CD4-positive, alpha-beta T cell (primary cell): ENCODE results near the gene LPCAT1. TPM values are rescaled to one million over a fixed set of nuclear protein-coding genes. Genes with fewer than 3 reads are reported as not detected.

Experiments
- ATAC-seq: fragments of 200-7000 bp; cut with Tn5 transposase; one replicate; pipeline ENCODE4 v1.10.0; 2022; ENCODE audit warnings: mild to moderate bottlenecking; ENCODE audit not compliant: poor library complexity
- CTCF ChIA-PET: fragments of 350-600 bp; sonication (Branson Sonifier 250); formaldehyde crosslinking; loops from one replicate; lab custom pipeline; 2021; ENCODE audit warnings: antibody characterized with exemption, inconsistent platforms; lab: Charles Lee
- POLR2A ChIA-PET: fragments of 350-600 bp; sonication (Branson Sonifier 250); formaldehyde crosslinking; loops from one replicate; lab custom pipeline; 2021; ENCODE audit warnings: antibody characterized with exemption, inconsistent platforms; lab: Charles Lee
- DNase-seq, 14 experiments: peaks; one replicate each; pipeline ENCODE4 v3.0.0-alpha.2; 2013 to 2020; ENCODE audit warnings: mixed read lengths in 2 of 14
- H3K27ac ChIP-seq, 2 donors: one replicate each; pipeline versions ENCODE4 v1.5.1 to v1.7.0; 2013; ENCODE audit warnings: low read length in 2 of 2, low read depth in 1 of 2, mild to moderate bottlenecking in 1 of 2
- H3K27me3 ChIP-seq, 2 experiments: 1 replicate in 1 of 2; 2 replicates in 1 of 2; pipeline versions ENCODE4 v1.6.1 to v1.7.0; 2013; ENCODE audit warnings: low read length in 2 of 2, control low read depth in 1 of 2, mild to moderate bottlenecking in 1 of 2, moderate library complexity in 1 of 2; ENCODE audit not compliant: insufficient read depth in 2 of 2, control insufficient read depth in 1 of 2
- H3K36me3 ChIP-seq: one replicate; pipeline ENCODE4 v1.6.1; 2013; ENCODE audit warnings: low read length, control low read depth; ENCODE audit not compliant: insufficient read depth
- H3K4me1 ChIP-seq: one replicate; pipeline ENCODE4 v1.6.1; 2013; ENCODE audit warnings: low read length, control low read depth; ENCODE audit not compliant: insufficient read depth
- H3K4me3 ChIP-seq: one replicate; pipeline ENCODE4 v1.5.1; 2013; ENCODE audit warnings: mild to moderate bottlenecking, low read length, moderate library complexity
- H3K9me3 ChIP-seq, 2 experiments: 1 replicate in 1 of 2; 2 replicates in 1 of 2; pipeline versions ENCODE4 v1.6.1 to v1.7.0; 2013; ENCODE audit warnings: low read length in 2 of 2, mild to moderate bottlenecking in 2 of 2, control low read depth in 1 of 2, moderate library complexity in 1 of 2; ENCODE audit not compliant: control insufficient read depth in 1 of 2, insufficient read depth in 1 of 2
- H3K27ac Mint-ChIP-seq: one replicate; pipeline ENCODE4 v1.8.0; 2020; ENCODE audit warnings: mixed read lengths
- H3K27me3 Mint-ChIP-seq: one replicate; pipeline ENCODE4 v1.8.0; 2021; ENCODE audit warnings: mixed read lengths
- H3K36me3 Mint-ChIP-seq: one replicate; pipeline ENCODE4 v1.8.0; 2021; ENCODE audit warnings: low read depth, mixed read lengths
- H3K4me1 Mint-ChIP-seq: one replicate; pipeline ENCODE4 v1.8.0; 2021; ENCODE audit warnings: low read depth, mixed read lengths
- H3K4me3 Mint-ChIP-seq: one replicate; pipeline ENCODE4 v1.8.0; 2020; ENCODE audit warnings: mild to moderate bottlenecking, mixed read lengths
- H3K9me3 Mint-ChIP-seq: one replicate; pipeline ENCODE4 v1.8.0; 2020; ENCODE audit warnings: mixed read lengths
- CTCF ChIP-seq: fragments of 200-600 bp; IDR thresholded peaks from one replicate; pipeline ENCODE4 v1.8.0; 2022; ENCODE audit warnings: antibody characterized with exemption, mild to moderate bottlenecking
- intact Hi-C, 2 experiments: fragments of 100-400 bp; cut with DNase I in 1 of 2; cut with micrococcal nuclease in 1 of 2; formaldehyde crosslinking; loops; one replicate each; pipeline versions ENCODE4 v1.15.1 to v1.9.0; 2023 to 2025; cut with DNase I, micrococcal nuclease
- total RNA-seq, 174 experiments: library from RNA in 2 of 174; stranded (reverse) in 2 of 174; gene quantifications; one replicate each; pipeline ENCODE4 v1.2.3 and lab custom pipeline; 2021 to 2026

The LPCAT1 gene
- total RNA-seq, 2 experiments from 2014 or later: 20.4 to 21.2 TPM

- no peak overlapping the region for H3K27ac ChIP-seq
- no peaks in the 10 kb centered on the region for H3K4me1 ChIP-seq
- no peak for TF ChIP-seq CTCF
- no peaks in the 10 kb centered on the region for H3K36me3 Mint-ChIP-seq
- ATAC-seq (no peak), DNase-seq (no peak)
- POLR2A ChIA-PET: no interaction called here
- intact Hi-C loops: no loop called here
- no peaks in the 10 kb centered on the region for H3K9me3 ChIP-seq
- H3K9me3 Mint-ChIP-seq: no peaks in the 10 kb centered on the region
- peaks cover 17% of the 10 kb centered on the region for H3K27me3 Mint-ChIP-seq
- no peaks in the 10 kb centered on the region for H3K36me3 ChIP-seq
- no peak overlapping the region for H3K27ac Mint-ChIP-seq
- no peak overlapping the region for H3K4me3 Mint-ChIP-seq
- no peak overlapping the region for H3K4me3 ChIP-seq
- CTCF ChIA-PET: no interaction called here
- H3K27me3 ChIP-seq: no peaks in the 10 kb centered on the region
- peaks cover 5% of the 10 kb centered on the region for H3K4me1 Mint-ChIP-seq
Observed at GRCh38 chr5:1555011-1555807, 31.4 kb upstream of the LPCAT1 start.

- Mint-ChIP-seq H3K36me3 (no peaks in the 10 kb centered on the region), H3K9me3 (no peaks in the 10 kb centered on the region), H3K27ac (no peak overlapping the region), H3K4me1 (peaks cover 5% of the 10 kb centered on the region), H3K27me3 (peaks cover 12% of the 10 kb centered on the region), H3K4me3 (no peak overlapping the region)
- DNase-seq: no peak
- Histone ChIP-seq H3K27me3 (no peaks in the 10 kb centered on the region), H3K36me3 (no peaks in the 10 kb centered on the region), H3K27ac (no peak overlapping the region), H3K9me3 (no peaks in the 10 kb centered on the region), H3K4me3 (no peak overlapping the region), H3K4me1 (no peaks in the 10 kb centered on the region)
- no peak for TF ChIP-seq CTCF
- ChIA-PET POLR2A (no interaction called here), CTCF (no interaction called here)
- intact Hi-C loops: no loop called here
- no peak for ATAC-seq
Observed at GRCh38 chr5:1554410-1554967, 30.7 kb upstream of the LPCAT1 start.

- Mint-ChIP-seq H3K4me3 (no peak overlapping the region), H3K36me3 (no peaks in the 10 kb centered on the region), H3K27me3 (peaks cover 7% of the 10 kb centered on the region), H3K27ac (no peak overlapping the region), H3K9me3 (no peaks in the 10 kb centered on the region), H3K4me1 (no peaks in the 10 kb centered on the region)
- DNase-seq (no peak), ATAC-seq (no peak)
- Histone ChIP-seq H3K4me3 (no peak overlapping the region), H3K27me3 (no peaks in the 10 kb centered on the region), H3K36me3 (no peaks in the 10 kb centered on the region), H3K9me3 (no peaks in the 10 kb centered on the region), H3K4me1 (no peaks in the 10 kb centered on the region), H3K27ac (no peak overlapping the region)
- no peak for TF ChIP-seq CTCF
- CTCF ChIA-PET: no interaction called here
- POLR2A ChIA-PET: no interaction called here
- intact Hi-C loops: no loop called here
Observed at GRCh38 chr5:1553539-1554409, 30.0 kb upstream of the LPCAT1 start.
